ENCODE measurements around the gene DYNC2H1. TPM values are rescaled to one million over a fixed set of nuclear protein-coding genes. Genes with fewer than 3 reads are reported as not detected.

DYNC2H1 gene
- polyA plus RNA-seq, 1 donor (not counting 4 experiments of a cell fraction or from before 2014, with no cell fraction given), result 18.5 TPM

- TF ChIP-seq EZH2 (IDR thresholded peaks at IDR 0.05; ENCODE audit: low read length) (no peak), CTCF (optimal IDR thresholded peaks at IDR 0.05 in 1 of 3, IDR thresholded peaks at IDR 0.05 in 1 of 3, conservative IDR thresholded peaks at IDR 0.05 in 1 of 3; ENCODE audit: extremely low read depth in 1 of 3, insufficient read depth in 2 of 3, low read length in 3 of 3) (no peak)
- FAIRE-seq, result no peak
- dilution Hi-C loops (cut with MboI; ENCODE audit: extremely low pct_ligation_motif_present, low sequenced_read_pairs), result no loop called here
Measured at GRCh38 chr11:103167166-103167565, 57.9 kb downstream of the DYNC2H1 start.

GRCh38 chr11:103170865-103171264 is 61.6 kb downstream of the DYNC2H1 start:
- H3K36me3 ChIP-seq (ENCODE audit: control insufficient read depth in 2 of 2, extremely low read depth in 1 of 2, insufficient read depth in 2 of 2, low read length in 2 of 2), result peaks cover 8 to 16% of the 10 kb centered on the region in 2 experiments
- no peak overlapping the region for H3K9ac ChIP-seq (ENCODE audit: control insufficient read depth, extremely low read depth, insufficient read depth, low read length)
- no peaks in the 10 kb centered on the region for H3K9me1 ChIP-seq (ENCODE audit: control insufficient read depth, extremely low read depth, insufficient read depth, low read length)
- no peaks in the 10 kb centered on the region for H3K4me1 ChIP-seq (ENCODE audit: control insufficient read depth, extremely low read depth, insufficient read depth, low read length)
- no peak overlapping the region for H3K4me2 ChIP-seq (ENCODE audit: control insufficient read depth, extremely low read depth, insufficient read depth, low read depth, low read length)
- H3K9me3 ChIP-seq (ENCODE audit: control insufficient read depth, low read depth, low read length), result no peaks in the 10 kb centered on the region
- H3K27me3 ChIP-seq (ENCODE audit: control insufficient read depth, extremely low read depth, insufficient read depth, low read length), result no peaks in the 10 kb centered on the region
- H3K4me3 ChIP-seq (ENCODE audit: control insufficient read depth in 2 of 3, extremely low read depth in 1 of 3, insufficient read depth in 2 of 3, low read depth in 1 of 3, low read length in 3 of 3), result no peak overlapping the region
- H4K20me1 ChIP-seq (ENCODE audit: control insufficient read depth, extremely low read depth, insufficient read depth, low read length), result no peaks in the 10 kb centered on the region
- no peak overlapping the region for H2AFZ ChIP-seq (ENCODE audit: control insufficient read depth, low read length)
- TF ChIP-seq EZH2 (IDR thresholded peaks at IDR 0.05; ENCODE audit: low read length) (no peak), CTCF (optimal IDR thresholded peaks at IDR 0.05 in 1 of 3, IDR thresholded peaks at IDR 0.05 in 1 of 3, conservative IDR thresholded peaks at IDR 0.05 in 1 of 3; ENCODE audit: extremely low read depth in 1 of 3, insufficient read depth in 2 of 3, low read length in 3 of 3) (no peak)
- dilution Hi-C loops (cut with MboI; ENCODE audit: extremely low pct_ligation_motif_present, low sequenced_read_pairs), result no loop called here
- FAIRE-seq (no peak), DNase-seq (ENCODE audit: low read depth, low spot score) (no peak)
- no peaks in the 10 kb centered on the region for H3K79me2 ChIP-seq (ENCODE audit: control insufficient read depth, insufficient read depth, low read length)
- H3K27ac ChIP-seq (ENCODE audit: control insufficient read depth, insufficient read depth, low read length), result no peak overlapping the region

More at GRCh38 chr11:103167166-103167565, 57.9 kb downstream of the DYNC2H1 start:
- Histone ChIP-seq H3K4me2 (ENCODE audit: control insufficient read depth, extremely low read depth, insufficient read depth, low read depth, low read length) (no peak overlapping the region), H4K20me1 (ENCODE audit: control insufficient read depth, extremely low read depth, insufficient read depth, low read length) (no peaks in the 10 kb centered on the region), H3K79me2 (ENCODE audit: control insufficient read depth, insufficient read depth, low read length) (no peaks in the 10 kb centered on the region), H3K9ac (ENCODE audit: control insufficient read depth, extremely low read depth, insufficient read depth, low read length) (no peak overlapping the region), H3K9me3 (ENCODE audit: control insufficient read depth, low read depth, low read length) (no peaks in the 10 kb centered on the region), H3K4me3 (ENCODE audit: control insufficient read depth in 2 of 3, extremely low read depth in 1 of 3, insufficient read depth in 2 of 3, low read depth in 1 of 3, low read length in 3 of 3) (no peak overlapping the region), H3K27ac (ENCODE audit: control insufficient read depth, insufficient read depth, low read length) (no peak overlapping the region), H3K9me1 (ENCODE audit: control insufficient read depth, extremely low read depth, insufficient read depth, low read length) (no peaks in the 10 kb centered on the region), H2AFZ (ENCODE audit: control insufficient read depth, low read length) (no peak overlapping the region), H3K4me1 (ENCODE audit: control insufficient read depth, extremely low read depth, insufficient read depth, low read length) (no peaks in the 10 kb centered on the region), H3K36me3 (ENCODE audit: control insufficient read depth in 2 of 2, extremely low read depth in 1 of 2, insufficient read depth in 2 of 2, low read length in 2 of 2) (peaks cover 15 to 21% of the 10 kb centered on the region in 2 experiments), H3K27me3 (ENCODE audit: control insufficient read depth, extremely low read depth, insufficient read depth, low read length) (no peaks in the 10 kb centered on the region)
- DNase-seq (ENCODE audit: low read depth, low spot score), result no peak
